ENCODE results near the gene OR10D3. TPM values are rescaled to one million over a fixed set of nuclear protein-coding genes. Genes with fewer than 3 reads are reported as not detected.

OR10D3 gene
- total RNA-seq, 4 donors from 2014 or later = not detected

DNA sequence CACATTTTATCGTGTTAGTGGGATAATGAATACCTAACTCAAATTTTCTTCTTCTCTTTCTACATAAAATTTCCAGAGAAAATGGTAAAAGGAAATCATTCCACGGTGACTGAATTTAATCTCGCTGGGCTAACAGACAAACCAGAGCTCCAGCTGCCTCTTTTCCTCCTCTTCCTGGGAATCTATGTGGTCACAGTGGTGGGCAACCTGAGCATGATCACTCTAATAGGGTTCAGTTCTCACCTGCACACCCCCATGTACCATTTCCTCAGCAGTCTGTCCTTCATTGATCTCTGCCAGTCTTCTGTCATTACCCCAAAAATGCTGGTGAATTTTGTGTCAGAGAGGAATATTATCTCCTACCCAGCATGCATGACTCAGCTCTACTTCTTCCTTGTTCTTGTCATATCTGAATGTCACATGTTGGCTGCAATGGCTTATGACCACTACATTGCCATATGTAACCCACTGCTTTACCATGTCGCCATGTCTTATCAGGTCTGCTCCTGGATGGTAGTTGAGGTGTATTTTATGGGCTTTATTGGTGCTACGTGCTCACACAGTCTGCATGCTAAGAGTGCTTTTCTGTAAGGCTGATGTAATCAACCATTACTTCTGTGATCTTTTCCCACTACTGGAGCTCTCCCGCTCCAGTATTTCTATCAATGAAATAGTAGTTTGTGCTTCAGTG, 24.1 kb downstream of the OR10D3 start:
- no peak for TF ChIP-seq POLR2A (IDR thresholded peaks at IDR 0.05; ENCODE audit: low read depth)
- no peak for TF ChIP-seq EP300 (IDR thresholded peaks at IDR 0.05)
- TF ChIP-seq, protein P1, sequence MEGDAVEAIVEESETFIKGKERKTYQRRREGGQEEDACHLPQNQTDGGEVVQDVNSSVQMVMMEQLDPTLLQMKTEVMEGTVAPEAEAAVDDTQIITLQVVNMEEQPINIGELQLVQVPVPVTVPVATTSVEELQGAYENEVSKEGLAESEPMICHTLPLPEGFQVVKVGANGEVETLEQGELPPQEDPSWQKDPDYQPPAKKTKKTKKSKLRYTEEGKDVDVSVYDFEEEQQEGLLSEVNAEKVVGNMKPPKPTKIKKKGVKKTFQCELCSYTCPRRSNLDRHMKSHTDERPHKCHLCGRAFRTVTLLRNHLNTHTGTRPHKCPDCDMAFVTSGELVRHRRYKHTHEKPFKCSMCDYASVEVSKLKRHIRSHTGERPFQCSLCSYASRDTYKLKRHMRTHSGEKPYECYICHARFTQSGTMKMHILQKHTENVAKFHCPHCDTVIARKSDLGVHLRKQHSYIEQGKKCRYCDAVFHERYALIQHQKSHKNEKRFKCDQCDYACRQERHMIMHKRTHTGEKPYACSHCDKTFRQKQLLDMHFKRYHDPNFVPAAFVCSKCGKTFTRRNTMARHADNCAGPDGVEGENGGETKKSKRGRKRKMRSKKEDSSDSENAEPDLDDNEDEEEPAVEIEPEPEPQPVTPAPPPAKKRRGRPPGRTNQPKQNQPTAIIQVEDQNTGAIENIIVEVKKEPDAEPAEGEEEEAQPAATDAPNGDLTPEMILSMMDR (IDR thresholded peaks at IDR 0.05) = no peak
- no peak for TF ChIP-seq POLR2AphosphoS5 (IDR thresholded peaks at IDR 0.05)
- intact Hi-C loops (cut with DNase I) = no loop called here
- no peak overlapping the region for H3K27ac ChIP-seq (replicated peaks in 1 of 4)
- no peaks in the 10 kb centered on the region for H3K9me3 ChIP-seq
- peaks cover 0 to 11% (median 0%) of the 10 kb centered on the region in 4 donors for H3K27me3 ChIP-seq
- no peaks in the 10 kb centered on the region for H3K36me3 ChIP-seq
- H3K4me3 ChIP-seq = no peak overlapping the region
- DNase-seq (ENCODE audit: extremely low spot score) = no peak
- no peaks in the 10 kb centered on the region for H3K4me1 ChIP-seq
- 76% methylated on average over 6 of the region's 6 CpGs for WGBS

DNA sequence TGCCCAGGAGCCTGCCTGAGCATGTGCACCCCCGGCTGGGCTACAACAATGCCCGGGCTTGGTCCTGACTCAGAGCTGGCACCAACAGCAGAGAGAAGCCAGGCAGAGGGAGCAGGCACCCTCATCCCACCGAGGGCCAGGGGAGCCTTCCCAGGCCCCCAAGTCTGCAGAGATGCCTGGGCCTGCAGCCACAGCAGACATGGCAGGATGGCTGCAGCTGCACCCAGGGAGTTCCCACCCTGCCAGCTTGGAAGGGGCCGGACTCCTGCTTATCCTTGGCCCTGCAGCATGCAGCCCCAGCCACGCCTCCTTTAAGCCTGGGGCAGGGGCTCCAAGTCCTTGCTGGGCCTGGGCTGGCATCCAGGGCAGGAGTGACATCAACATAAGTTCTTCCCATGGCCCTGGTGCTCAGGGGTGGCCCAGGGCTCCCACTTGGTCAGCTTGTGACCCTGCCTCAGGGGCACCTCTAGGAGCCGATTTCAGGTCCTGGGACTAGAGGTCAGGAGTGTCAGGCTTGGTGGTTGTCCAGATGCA, 26.7 kb downstream of the OR10D3 start:
- H3K4me1 ChIP-seq = no peaks in the 10 kb centered on the region
- 94% methylated on average over 2 of the region's 6 CpGs for WGBS
- TF ChIP-seq POLR2A (IDR thresholded peaks at IDR 0.05; ENCODE audit: low read depth) = no peak
- TF ChIP-seq, protein P1 (IDR thresholded peaks at IDR 0.05) = no peak
- no peak for TF ChIP-seq POLR2AphosphoS5 (IDR thresholded peaks at IDR 0.05)
- no peak for TF ChIP-seq EP300 (IDR thresholded peaks at IDR 0.05)
- H3K36me3 ChIP-seq = no peaks in the 10 kb centered on the region
- no peak overlapping the region for H3K27ac ChIP-seq (replicated peaks in 1 of 4)
- peaks cover 0 to 11% (median 0%) of the 10 kb centered on the region in 4 donors for H3K27me3 ChIP-seq
- DNase-seq (ENCODE audit: extremely low spot score) = no peak
- no peak overlapping the region for H3K4me3 ChIP-seq
- H3K9me3 ChIP-seq = no peaks in the 10 kb centered on the region
- intact Hi-C loops (cut with DNase I) = no loop called here

DNA sequence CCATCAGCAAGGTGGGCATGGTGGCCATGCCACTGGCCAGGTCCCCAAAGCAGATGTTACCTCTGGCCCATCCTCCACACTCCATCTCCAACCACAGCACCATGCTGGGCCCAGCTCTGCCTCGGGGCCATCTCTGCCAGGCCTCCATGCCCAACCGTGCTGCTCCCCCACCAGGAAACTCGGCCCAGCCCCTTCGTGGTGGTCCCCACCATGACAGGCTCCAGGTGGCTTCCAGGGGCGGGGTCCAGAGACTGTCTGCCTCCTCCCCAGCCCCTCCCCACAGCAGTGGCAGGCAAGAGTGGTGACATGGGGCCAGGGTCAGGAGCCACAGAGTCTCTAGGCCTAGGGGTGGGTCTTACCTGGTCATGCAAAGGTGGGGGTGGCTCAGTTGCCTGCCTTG, 27.3 kb downstream of the OR10D3 start:
- Histone ChIP-seq H3K4me3 (no peak overlapping the region), H3K27me3 (peaks cover 0 to 11% (median 0%) of the 10 kb centered on the region in 4 donors)

DNA sequence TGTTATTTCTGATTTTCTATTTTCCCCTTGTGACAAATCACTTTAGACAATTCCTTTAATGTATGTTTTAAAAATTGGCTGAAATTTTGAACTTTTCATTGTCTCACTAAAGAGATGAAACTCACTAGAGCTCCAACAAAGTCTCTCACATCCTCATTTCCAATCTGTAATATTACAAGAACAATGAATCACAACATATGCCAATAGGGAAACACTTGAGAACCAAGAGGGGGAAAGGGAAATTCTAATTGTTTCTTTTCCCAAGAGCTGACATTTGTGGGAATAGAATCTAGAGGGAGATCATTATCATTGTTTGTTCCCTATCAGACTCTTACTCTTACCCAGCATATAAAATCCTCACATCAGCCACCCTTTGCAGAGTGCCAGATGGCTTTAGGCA, 28.2 kb downstream of the OR10D3 start:
- TF ChIP-seq, protein P1 (IDR thresholded peaks at IDR 0.05) = no peak
- no peak for TF ChIP-seq POLR2AphosphoS5 (IDR thresholded peaks at IDR 0.05)
- no peaks in the 10 kb centered on the region for H3K4me1 ChIP-seq
- H3K9me3 ChIP-seq = no peaks in the 10 kb centered on the region
- intact Hi-C loops (cut with DNase I) = no loop called here
- DNase-seq (ENCODE audit: extremely low spot score) = no peak
- no peaks in the 10 kb centered on the region for H3K36me3 ChIP-seq
- no peak overlapping the region for H3K4me3 ChIP-seq
- peaks cover 0 to 11% (median 0%) of the 10 kb centered on the region in 4 donors for H3K27me3 ChIP-seq
- H3K27ac ChIP-seq (replicated peaks in 1 of 4) = no peak overlapping the region

More for the DNA sequence above, 27.3 kb downstream of the OR10D3 start:
- DNase-seq (ENCODE audit: extremely low spot score) = no peak
- Histone ChIP-seq H3K9me3 (no peaks in the 10 kb centered on the region), H3K36me3 (no peaks in the 10 kb centered on the region), H3K27ac (replicated peaks in 1 of 4) (no peak overlapping the region), H3K4me1 (no peaks in the 10 kb centered on the region)
- intact Hi-C loops (cut with DNase I) = no loop called here
- 74% methylated on average over 5 of the region's 5 CpGs for WGBS
- TF ChIP-seq EP300 (IDR thresholded peaks at IDR 0.05) = no peak
- TF ChIP-seq, protein P1 (IDR thresholded peaks at IDR 0.05) = no peak
- no peak for TF ChIP-seq POLR2AphosphoS5 (IDR thresholded peaks at IDR 0.05)
- no peak for TF ChIP-seq POLR2A (IDR thresholded peaks at IDR 0.05; ENCODE audit: low read depth)

Data from esophagus muscularis mucosa (tissue), 4 donors.